GM19455 (cell line): Measurements from ENCODE around the gene ANTXR1.
"Not testable (repeated sequence)": the region's sequence is repeated elsewhere in the genome, so short reads cannot be mapped to it uniquely, and the experiment has no call there.

Source experiments
- ATAC-seq: cut with Tn5 transposase; IDR thresholded peaks from one replicate; pipeline ENCODE4 v1.9.1; 2021; ENCODE audit not compliant: unreplicated experiment

ANTXR1 gene

DNA sequence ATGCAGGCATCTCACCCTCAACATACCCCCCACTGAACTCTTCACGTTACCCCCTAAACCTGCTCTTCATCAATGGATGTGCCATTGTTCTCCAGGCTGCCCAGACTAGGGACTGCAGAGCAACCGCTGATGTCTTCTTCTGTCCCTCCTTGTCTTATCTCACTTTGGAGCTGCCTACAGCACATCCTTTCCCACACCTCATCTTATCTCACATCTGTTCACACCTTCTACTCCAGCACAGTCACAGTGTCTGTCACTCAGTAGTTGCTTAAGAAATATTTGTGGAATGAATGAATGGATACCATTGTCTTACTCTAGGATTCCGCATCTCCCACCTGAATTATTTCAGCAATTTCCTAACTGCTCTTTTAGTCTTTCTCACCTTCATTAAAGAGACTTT, 144.5 kb downstream of the ANTXR1 start:
- no peak for ATAC-seq

DNA sequence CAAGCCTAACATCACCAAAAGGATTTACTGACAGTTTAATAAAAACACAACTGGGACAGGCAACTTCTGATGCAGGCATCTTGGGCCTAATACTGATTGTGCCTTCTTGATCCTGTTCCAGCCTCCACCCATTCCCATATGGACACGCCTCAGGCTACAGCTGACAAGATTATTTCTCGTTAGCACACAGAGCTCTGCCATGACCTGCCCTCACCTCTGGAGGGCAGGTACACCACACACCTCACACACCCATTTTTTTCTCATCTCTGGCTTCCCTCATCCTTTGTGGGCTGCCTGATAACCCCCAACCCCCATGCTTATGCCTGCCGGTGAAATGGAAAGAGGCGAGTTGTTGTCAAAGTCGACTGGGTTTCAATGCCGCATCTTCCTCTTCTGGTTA, 147.0 kb downstream of the ANTXR1 start:
- ATAC-seq: no peak

DNA sequence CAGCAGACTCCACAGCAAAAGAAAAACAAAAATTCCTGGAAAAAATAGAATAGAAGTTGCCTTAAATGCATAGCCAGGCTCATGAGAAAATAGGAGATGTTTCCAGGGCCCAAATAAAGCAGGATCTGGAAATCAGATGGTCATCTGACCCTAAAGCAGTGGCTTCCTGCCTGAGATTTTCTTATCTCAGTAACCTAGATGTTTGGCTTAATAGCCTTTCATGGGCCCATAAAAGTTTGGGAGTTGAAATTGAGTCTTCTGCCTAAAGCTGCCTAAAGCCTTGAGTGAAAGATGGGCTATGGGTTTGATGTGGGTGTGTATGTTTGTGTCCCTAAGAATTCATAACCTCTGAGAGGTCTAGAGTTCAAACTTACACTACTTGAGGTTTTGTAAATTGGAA, 149.1 kb downstream of the ANTXR1 start:
- ATAC-seq: no peak

DNA sequence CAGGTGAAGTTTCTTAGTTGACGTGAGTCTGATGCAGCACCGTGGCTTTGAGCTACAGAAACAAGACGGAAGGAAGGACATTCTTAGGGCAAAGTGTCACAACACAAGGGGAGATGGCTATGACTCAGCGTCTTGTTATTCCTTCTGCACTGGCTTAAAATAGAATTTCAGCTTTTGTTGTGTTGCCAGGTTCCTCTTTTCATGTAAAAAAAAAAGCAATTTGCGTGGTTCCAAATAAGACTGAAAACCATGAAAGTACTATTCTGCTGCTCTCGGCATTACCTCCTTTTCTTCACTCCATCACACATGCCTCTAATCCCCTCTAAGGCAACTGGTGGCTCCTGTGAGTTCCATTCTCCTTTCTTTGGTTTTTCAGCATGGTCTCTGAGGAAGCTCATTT, 150.1 kb downstream of the ANTXR1 start:
- no peak for ATAC-seq

DNA sequence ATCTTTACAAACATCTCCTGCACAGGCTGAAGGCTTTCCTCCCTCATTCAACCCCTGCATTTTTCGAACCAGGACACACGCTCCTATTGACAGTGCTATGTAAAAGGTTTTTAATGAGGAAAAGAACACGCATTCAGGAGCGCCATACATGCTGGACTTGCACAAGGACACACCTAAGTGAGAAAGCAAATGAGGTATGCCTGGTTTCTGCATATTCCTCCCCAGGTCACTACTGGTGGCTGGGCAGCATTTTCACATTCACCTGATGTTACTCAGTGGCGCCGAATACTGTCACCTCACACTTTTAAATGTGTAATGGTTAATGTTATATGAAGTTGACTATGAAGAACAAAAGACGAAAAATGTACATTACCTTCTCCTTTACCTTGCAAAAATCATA, 150.6 kb downstream of the ANTXR1 start:
- ATAC-seq: no peak

DNA sequence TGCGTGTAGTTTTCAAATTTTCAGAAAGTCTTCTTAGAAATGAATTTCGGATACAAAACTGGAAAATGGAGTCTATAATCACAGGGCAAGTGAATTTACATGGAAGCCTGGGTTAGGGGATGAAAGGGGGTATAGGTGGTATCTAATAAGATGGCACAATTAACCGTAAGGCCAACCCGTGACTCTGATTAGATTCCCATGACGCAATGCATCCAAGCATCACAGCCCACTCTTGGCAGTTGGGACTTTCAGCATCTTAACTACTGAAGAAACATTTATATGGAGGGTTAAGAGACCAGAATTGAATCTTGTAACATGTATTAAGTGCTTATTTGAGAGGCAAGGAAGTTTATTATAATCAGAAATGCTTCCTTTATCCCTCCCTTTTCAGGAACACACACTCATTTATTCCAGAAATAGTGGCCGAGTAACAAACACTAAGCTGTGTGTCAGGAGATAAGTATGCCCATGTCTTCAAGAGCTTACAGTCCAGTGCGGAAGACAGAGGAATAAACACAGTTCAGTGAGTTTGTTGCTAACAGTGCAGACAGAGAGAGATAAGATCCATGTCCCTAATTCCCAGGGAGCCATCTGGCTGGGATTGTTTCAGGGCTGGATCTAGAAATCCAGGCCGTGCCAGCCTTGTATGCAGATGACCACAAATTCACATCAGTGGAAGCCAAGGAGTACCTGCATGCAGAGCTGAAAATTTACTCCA, 151.2 kb downstream of the ANTXR1 start:
- ATAC-seq: no peak

DNA sequence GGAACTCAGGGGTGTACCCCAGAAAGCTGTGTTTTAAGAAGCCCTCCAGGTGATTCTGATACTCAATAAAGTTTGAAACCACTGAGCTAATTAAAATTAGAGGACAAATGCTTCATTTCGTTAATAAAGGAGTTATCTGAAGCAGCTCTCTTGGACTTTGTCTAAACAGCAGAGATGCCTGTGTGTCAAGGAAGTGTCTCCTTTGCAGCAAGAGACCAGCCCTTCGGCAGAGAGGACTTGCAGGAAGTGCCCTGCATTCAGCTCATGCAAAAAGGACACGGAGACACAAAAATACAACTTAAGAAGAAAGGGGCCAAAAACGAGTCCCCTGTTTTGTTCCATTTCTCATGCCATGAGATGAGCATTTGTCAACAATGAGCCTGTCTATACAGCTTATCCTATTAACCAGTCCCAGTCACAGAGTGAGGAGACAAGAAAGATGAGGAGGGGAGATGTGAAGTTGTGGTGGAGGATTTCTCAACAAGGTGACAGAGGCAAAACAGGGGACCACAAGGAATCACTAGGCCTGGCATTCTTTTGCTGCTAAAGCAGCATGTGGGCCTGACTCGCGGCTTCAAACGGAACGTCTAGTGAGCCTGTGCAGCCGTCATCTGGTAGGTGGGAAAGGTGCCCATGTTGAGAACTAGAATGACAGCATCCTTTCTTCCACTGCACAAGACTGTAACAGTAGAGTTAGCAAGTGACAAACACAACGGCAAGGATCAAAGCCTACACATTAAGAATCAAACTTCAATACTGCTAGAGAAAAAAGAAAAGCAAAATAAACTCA, 152.3 kb downstream of the ANTXR1 start:
- ATAC-seq: no peak

DNA sequence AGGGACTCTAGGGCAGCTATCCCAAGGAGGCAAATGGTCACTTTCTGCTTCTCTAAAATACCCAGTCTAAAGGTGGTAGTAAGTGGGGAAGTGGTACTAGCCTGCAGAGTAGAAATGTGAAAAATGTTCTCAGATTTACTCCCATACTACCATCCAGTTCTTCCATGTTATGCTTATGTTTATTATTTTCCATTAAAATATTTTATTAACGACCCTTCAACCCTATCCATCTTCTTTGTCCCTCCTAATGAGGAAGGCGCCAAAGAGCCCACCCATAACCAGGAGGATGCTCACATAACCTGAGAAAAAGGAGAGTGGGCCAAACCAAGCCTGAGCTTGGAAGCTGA, 153.5 kb downstream of the ANTXR1 start:
- ATAC-seq: no peak

DNA sequence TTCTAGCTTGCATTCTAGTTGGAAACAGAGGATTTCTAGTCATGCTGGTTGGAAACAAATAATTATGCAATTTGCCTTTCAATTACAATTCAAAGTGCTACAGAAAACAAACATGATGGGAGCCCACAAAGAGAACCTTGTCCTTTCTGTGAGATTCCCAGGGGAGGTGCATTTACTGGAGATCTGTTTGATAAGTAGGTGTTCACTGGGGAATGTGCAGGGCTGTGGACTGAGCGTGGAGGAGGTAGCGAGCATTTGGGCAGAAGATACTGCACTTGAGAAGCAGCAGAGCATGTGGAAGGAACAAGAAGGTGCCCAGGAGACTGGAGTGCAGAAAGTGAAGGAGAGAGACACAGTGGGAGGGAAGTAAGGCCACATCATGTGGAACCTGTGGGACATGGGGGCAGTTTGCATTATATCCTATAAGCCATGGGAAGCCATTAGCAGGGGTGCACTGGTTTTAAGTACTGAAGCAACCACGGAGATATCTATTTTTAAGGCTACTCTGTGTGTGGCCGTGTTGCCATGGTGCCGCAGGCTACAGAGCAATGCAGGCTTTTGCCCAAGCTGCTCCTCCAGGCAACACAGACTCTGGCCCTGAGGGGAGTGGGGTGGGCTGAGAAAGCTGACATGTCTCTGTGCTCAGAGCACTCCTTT, 154.0 kb downstream of the ANTXR1 start:
- ATAC-seq: no peak

DNA sequence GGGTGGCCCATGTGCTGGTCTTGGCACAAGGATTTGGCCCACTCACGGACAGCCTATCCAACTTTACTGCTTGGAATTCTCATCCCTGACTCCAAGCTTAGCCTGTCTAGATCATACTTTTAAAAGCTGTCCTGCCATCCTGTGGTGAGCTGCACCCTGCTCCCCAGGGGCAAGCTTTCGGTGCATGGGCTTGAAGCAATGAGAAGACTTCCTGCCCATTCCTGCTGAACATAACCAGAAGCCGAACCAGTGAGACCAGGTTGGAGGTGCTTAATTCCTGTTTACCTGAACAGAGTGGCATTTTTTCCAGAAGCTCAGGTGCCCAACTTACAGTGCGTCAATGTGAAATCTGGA, 154.5 kb downstream of the ANTXR1 start:
- no peak for ATAC-seq

DNA sequence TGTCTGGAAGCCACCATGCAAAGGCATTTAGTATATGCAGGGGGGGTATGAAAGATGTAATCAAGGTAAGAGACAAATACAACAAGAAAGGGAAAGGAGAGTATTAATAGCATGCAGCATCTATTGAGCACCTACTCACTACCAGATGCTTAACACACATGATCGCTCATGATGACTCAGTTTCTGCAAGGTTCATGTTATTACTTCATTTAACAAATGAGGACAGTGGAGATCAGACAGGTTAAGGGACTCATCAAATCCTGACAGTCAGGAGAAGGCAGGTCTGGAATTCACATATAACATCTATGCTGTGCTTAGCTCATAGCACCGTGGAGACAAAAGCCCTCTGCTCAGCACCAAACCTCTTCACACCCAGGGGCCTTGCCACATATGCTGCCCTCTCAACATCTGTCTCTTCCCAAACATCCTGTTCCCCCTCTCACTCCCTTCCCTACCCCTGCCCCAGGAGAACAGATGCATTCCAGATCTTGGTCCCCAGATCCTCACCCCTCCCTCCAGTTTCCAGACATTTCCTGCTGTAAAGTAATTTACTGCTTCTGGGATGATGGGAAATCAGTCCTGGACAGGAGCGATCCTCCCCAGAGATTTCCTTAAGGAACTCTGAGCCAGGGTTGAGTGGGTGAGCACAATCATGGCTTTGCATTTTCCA, 155.3 kb downstream of the ANTXR1 start:
- no peak for ATAC-seq

DNA sequence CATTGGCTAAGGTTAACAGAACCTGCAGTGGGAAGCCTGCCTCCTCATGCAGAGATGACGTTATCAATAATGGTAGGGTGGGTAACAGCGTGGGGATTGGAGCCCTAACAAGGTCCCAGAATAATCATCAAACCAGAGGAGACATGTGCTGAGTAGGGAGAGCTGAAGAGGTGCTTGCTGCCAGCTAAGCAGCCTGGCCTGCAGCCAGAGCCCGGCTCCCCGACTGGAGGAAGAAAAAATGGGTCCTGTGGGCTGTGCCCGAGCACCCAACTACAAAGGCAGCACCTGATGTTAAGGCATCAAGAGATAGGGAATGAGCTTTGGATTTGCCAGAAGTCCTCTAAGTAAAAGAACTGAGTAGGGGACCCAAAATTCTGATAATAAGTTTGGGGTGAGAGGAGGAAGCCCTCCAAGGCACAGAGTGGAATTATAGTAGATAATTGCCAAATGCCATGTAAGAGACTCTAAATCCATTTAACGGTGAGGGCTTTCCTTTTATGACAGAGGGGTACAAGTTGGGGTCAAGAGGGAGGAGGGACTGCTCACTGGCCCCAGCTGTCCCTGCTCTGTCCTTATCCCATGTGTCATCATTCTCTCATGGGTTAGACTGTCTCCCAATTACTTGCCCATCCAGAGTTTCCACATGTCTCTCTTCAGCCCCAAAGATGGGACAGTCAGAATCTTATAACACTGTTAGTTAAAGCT, 156.1 kb downstream of the ANTXR1 start:
- no peak for ATAC-seq

DNA sequence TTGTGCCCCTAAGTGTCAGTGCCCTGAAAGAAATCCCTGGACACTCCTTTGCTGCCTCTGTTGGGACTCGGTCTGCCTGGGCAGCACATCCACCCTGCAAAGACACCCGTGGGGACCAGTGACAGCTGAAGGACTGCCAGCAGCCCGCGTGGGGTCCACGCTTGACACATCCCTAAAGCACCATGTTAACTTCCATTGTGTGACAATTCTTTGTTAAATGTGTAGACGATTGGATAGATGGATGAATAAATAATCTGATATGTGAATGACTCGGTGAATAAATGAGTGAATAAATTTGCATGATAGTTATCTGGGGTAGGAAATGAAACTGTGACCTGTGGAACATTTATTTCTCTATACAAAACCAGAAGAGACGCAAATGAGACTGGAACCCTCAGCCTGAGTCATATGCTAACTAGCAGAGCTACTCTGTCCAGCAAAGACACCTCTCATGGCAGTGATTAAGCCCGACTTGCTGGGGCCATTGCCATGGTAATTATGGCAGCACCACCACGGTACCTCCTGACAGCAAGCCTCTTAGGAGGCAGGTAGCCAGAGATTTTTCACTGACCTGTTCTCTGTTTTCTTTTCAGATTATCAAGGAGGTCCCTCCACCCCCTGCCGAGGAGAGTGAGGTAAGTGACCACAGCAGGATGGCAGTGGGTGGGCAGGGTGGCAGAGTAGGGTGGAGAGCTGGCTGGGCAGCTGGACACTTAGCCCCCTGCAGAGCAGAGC, 156.8 kb downstream of the ANTXR1 start:
- ATAC-seq: no peak

DNA sequence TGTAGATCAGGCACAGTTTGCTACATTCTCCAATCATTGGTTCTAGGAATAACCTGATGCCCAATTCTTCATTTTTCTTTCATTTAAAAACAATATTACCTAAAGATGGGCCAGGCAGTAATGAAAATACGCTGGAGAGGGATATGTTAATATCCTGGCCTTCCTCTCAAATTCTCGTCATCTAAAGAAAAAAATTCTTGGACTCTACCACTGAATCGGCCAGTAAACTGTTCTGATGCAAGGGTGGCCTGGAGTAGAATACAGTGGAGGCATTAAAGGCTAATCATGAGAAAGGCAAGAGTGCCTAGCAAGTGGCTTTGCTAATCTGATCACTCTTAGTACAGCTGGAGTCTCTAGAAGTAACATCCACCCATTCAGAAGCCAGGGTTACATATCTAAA, 157.7 kb downstream of the ANTXR1 start:
- ATAC-seq: no peak

DNA sequence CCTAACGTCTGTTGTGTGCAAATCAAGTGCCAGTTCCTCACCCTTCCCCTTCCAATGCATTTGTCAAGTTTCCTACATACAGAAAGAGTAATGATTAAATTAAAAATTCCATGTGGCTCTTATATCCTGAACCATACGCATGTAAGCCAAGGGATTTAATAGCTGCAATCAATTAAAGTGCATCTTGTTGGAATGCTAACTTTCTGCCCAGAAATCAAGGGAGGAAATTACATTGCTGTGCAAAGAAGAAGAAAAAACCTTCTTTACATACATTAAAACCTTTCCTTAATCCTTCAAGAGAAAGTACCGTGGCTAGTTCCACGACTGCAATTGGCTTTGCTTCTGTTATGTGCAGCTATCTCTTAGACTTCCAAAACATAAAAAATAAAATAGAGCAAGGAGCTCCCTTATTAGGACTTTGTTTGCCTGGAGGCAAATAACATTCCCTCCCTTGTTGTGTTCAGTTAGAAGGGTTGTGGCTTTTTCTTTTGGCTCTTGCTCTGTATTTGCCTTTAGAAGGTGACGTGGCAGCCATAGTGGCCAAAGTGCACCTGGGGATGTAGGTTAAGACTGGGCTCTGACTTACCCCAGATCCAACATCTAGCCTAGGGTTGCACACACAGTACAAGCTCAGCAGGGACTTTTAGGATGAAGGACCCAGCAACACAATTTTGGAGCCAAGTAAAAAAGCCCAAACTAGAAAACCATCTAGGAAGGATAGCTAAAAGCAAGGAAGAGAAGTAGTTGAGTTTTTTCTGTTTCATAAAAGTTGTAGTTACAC, 158.3 kb downstream of the ANTXR1 start:
- no peak for ATAC-seq

DNA sequence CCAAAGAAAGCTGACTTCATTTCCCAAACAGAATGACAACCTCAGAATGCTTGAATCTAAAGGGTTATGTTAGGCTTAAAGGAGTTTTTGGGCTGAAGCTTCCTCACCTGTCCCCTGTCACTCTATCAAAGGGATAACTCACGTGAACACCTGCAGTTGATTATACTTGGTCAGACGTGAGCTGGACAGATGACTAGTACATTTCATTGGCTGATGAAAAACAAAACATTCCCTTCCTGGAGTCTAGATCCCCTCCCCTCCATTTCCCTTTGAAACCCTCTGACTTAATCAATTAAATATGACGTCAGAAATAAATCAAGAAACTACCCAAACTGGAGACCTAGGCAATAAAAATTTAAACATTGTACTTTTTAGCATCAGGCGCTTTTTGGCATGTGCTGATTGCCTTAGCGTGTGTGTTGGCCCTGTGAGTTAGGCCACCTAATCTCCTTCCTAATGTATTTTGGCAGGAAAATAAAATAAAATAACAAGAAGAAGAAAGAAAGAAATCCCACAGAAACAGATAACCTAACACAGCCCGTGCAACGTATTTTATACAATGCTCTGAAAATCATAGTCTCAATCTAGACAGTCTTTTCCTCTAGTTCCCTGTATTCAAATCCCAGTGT, 159.0 kb downstream of the ANTXR1 start:
- no peak for ATAC-seq

DNA sequence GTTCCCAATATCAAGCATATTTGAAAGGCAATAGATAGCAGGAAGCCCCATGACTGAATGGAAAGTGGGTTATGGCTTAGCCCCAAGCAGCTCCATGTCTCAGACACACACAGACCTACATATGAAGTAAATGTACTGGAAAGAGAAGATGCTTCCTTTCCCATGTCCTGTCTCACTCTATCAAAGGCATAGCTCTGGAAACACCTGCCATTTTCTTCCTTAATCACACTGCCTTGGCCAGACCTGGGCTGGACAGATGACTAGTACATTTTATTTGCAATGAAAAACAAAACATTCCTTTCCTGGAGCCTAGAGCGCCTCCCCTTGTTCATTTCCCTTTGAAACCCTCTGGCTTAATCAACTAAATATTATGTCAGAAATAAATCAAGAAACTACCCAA, 160.7 kb downstream of the ANTXR1 start:
- no peak for ATAC-seq

DNA sequence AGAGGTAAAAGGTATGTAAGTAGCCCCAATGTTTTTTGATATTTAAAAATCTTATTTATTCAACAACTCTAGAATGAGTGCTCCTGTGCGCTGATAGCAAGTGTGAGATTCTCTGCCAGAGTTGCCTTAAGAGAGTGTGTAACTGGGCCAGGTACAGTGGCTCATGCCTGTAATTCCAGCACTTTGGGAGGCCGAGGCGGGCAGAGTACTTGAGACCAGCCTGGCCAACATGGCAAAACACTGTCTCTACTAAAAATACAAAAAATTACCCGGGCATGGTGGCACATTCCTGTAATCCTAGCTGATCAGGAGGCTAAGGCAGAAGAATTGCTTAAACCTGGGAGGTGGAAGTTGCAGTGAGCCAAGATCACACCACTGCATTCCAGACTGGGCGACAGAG, 161.2 kb downstream of the ANTXR1 start:
- not testable (repeated sequence) for ATAC-seq
